HG03442 (cell line): Measurements from ENCODE around the gene SYNPO2.

Source experiments
- ATAC-seq: cut with Tn5 transposase; IDR thresholded peaks from one replicate; pipeline ENCODE4 v1.9.1; 2021; ENCODE audit warnings: mild to moderate bottlenecking, moderate library complexity; ENCODE audit not compliant: unreplicated experiment

The SYNPO2 gene

GRCh38 chr4:118881512-118882146 is 7.0 kb upstream of the SYNPO2 start:
- ATAC-seq = no peak

GRCh38 chr4:118883861-118884260 is 4.8 kb upstream of the SYNPO2 start:
- no peak for ATAC-seq

GRCh38 chr4:118884716-118885115 is 3.9 kb upstream of the SYNPO2 start:
- ATAC-seq = no peak

GRCh38 chr4:118889312-118889691 is 648 bp downstream of the SYNPO2 start:
- ATAC-seq = no peak

- ATAC-seq = no peak
Measured at GRCh38 chr4:118894034-118894433, 5.4 kb downstream of the SYNPO2 start.

- no peak for ATAC-seq
Measured at GRCh38 chr4:118898221-118898620, 9.6 kb downstream of the SYNPO2 start.

- ATAC-seq = no peak
Measured at GRCh38 chr4:118898684-118899138, 10.1 kb downstream of the SYNPO2 start.

- ATAC-seq = no peak
Measured at GRCh38 chr4:118904418-118904817, 15.8 kb downstream of the SYNPO2 start.

- no peak for ATAC-seq
Measured at GRCh38 chr4:118904935-118905334, 16.3 kb downstream of the SYNPO2 start.

GRCh38 chr4:118905566-118905965 is 16.9 kb downstream of the SYNPO2 start:
- no peak for ATAC-seq

GRCh38 chr4:118909173-118909956 is 20.7 kb downstream of the SYNPO2 start:
- ATAC-seq = no peak

- no peak for ATAC-seq
Measured at GRCh38 chr4:118910221-118910620, 21.6 kb downstream of the SYNPO2 start.

GRCh38 chr4:118911238-118911703 is 22.6 kb downstream of the SYNPO2 start:
- no peak for ATAC-seq

GRCh38 chr4:118915468-118915867 is 26.8 kb downstream of the SYNPO2 start:
- no peak for ATAC-seq

GRCh38 chr4:118916691-118917289 is 28.1 kb downstream of the SYNPO2 start:
- no peak for ATAC-seq

- no peak for ATAC-seq
Measured at GRCh38 chr4:118917582-118917981, 28.9 kb downstream of the SYNPO2 start.

GRCh38 chr4:118918388-118918787 is 29.7 kb downstream of the SYNPO2 start:
- ATAC-seq = no peak

- no peak for ATAC-seq
Measured at GRCh38 chr4:118920247-118920646, 31.6 kb downstream of the SYNPO2 start.

GRCh38 chr4:118921786-118922185 is 33.1 kb downstream of the SYNPO2 start:
- no peak for ATAC-seq

GRCh38 chr4:118923891-118924290 is 35.2 kb downstream of the SYNPO2 start:
- no peak for ATAC-seq

GRCh38 chr4:118927974-118928373 is 39.3 kb downstream of the SYNPO2 start:
- ATAC-seq = no peak

GRCh38 chr4:118930255-118930654 is 41.6 kb downstream of the SYNPO2 start:
- no peak for ATAC-seq
